CD8-positive, alpha-beta memory T cell (primary cell): ENCODE measurements around the gene ITCH. TPM values are rescaled to one million over a fixed set of nuclear protein-coding genes. Genes with fewer than 3 reads are reported as not detected.
A peak's percentile ranks its signal among the peaks of the same experiment; 100 is the strongest.

Source experiments
- CTCF ChIA-PET: fragments of 350-600 bp; sonication (Branson Sonifier 250); formaldehyde crosslinking; loops from one replicate; lab custom pipeline; 2021; ENCODE audit warnings: antibody characterized with exemption; lab: Charles Lee
- POLR2A ChIA-PET: fragments of 350-600 bp; sonication (Branson Sonifier 250); formaldehyde crosslinking; loops from one replicate; lab custom pipeline; 2021; ENCODE audit warnings: antibody characterized with exemption; lab: Charles Lee
- DNase-seq, 5 donors: peaks; one replicate each; pipeline versions ENCODE4 v3.0.0 to v3.0.0-alpha.2; 2020 to 2022; ENCODE audit warnings: mixed read lengths in 1 of 5
- H3K27ac ChIP-seq: one replicate; pipeline ENCODE4 v1.7.0; 2013; ENCODE audit warnings: low read depth, mild to moderate bottlenecking, low read length, moderate library complexity
- H3K27me3 ChIP-seq: 2 replicates; pipeline ENCODE4 v1.7.0; 2013; ENCODE audit warnings: low read length, mild to moderate bottlenecking; ENCODE audit not compliant: insufficient read depth, poor library complexity, severe bottlenecking
- H3K36me3 ChIP-seq: 2 replicates; pipeline ENCODE4 v1.7.0; 2013; ENCODE audit warnings: mild to moderate bottlenecking, low read length, moderate library complexity; ENCODE audit not compliant: insufficient read depth
- H3K4me1 ChIP-seq: 2 replicates; pipeline ENCODE4 v1.7.0; 2013; ENCODE audit warnings: mild to moderate bottlenecking, low read length, moderate library complexity; ENCODE audit not compliant: insufficient read depth
- H3K4me3 ChIP-seq: 2 replicates; pipeline ENCODE4 v1.7.0; 2013; ENCODE audit warnings: mild to moderate bottlenecking, low read length
- H3K9me3 ChIP-seq: 2 replicates; pipeline ENCODE4 v1.7.0; 2013; ENCODE audit warnings: mild to moderate bottlenecking, low read length
- H3K27ac Mint-ChIP-seq, 8 donors: one replicate each; pipeline ENCODE4 v1.8.0; 2020 to 2021; ENCODE audit warnings: mixed read lengths in 8 of 8, mild to moderate bottlenecking in 6 of 8, inconsistent platforms in 3 of 8, moderate library complexity in 3 of 8
- H3K27me3 Mint-ChIP-seq, 2 donors: one replicate each; pipeline ENCODE4 v1.8.0; 2020 to 2021; ENCODE audit warnings: mixed read lengths in 2 of 2, mild to moderate bottlenecking in 1 of 2, moderate library complexity in 1 of 2
- H3K36me3 Mint-ChIP-seq, 3 donors: one replicate each; pipeline ENCODE4 v1.8.0; 2020 to 2021; ENCODE audit warnings: mixed read lengths in 3 of 3, inconsistent platforms in 1 of 3, mild to moderate bottlenecking in 1 of 3
- H3K4me1 Mint-ChIP-seq, 3 donors: one replicate each; pipeline ENCODE4 v1.8.0; 2020 to 2021; ENCODE audit warnings: mixed read lengths in 3 of 3, inconsistent platforms in 1 of 3, mild to moderate bottlenecking in 1 of 3
- H3K4me3 Mint-ChIP-seq, 7 donors: one replicate each; pipeline ENCODE4 v1.8.0; 2020 to 2021; ENCODE audit warnings: mixed read lengths in 7 of 7, mild to moderate bottlenecking in 6 of 7, moderate library complexity in 4 of 7, inconsistent platforms in 2 of 7
- H3K9me3 Mint-ChIP-seq, 5 donors: one replicate each; pipeline ENCODE4 v1.8.0; 2020 to 2022; ENCODE audit warnings: mixed read lengths in 5 of 5, mild to moderate bottlenecking in 3 of 5, moderate library complexity in 2 of 5, inconsistent platforms in 1 of 5
- polyA plus RNA-seq: library from polyadenylated mRNA; unstranded; fragments of 300-500 nt; fragmentation: Illumina TruSeq; gene quantifications from one replicate; pipeline ENCODE4 v1.2.3, GENCODE V29; 2021
- total RNA-seq, 2 experiments: library from RNA; stranded (reverse); gene quantifications; one replicate each; pipeline ENCODE4 v1.2.3, GENCODE V29; 2021

The ITCH gene
- total and polyA plus RNA-seq, 3 experiments from 2014 or later: 38.0 to 51.7 (median 45.6) TPM

DNA sequence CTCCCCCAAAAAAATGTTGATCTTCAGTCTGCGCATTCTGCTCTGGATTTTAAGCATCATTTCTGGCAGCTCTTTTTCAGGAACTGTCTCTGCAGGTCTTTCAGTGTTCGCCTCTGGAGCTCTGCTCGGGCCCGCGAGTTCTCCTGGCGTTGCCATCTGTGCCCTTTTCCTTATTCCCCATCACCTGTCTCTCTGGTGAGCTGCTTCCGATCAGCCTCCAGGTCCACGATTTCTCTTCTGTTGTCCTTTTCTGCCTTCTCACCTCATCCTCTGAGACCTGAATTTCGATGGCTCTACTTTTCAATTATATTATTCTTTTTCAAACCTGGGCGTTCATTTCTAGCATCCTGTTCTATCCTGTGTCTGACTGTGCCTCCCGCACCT, 194.9 kb downstream of the ITCH start:
- no peaks in the 10 kb centered on the region for H3K36me3 Mint-ChIP-seq
- H3K4me1 Mint-ChIP-seq: peaks cover 14 to 24% (median 15%) of the 10 kb centered on the region in 3 donors
- peak overlapping the region; percentile 92 to 99 (median 96) for H3K27ac Mint-ChIP-seq
- Histone ChIP-seq H3K27me3 (no peaks in the 10 kb centered on the region), H3K4me1 (peaks cover 5% of the 10 kb centered on the region), H3K4me3 (peak overlapping the region; percentile 78), H3K27ac (peak overlapping the region; percentile 95), H3K36me3 (no peaks in the 10 kb centered on the region), H3K9me3 (no peaks in the 10 kb centered on the region)
- ChIA-PET POLR2A (interaction anchor here (1.1 to 1.5 kb wide), 2 partner anchors 42 to 195 kb away, joined by 3 to 8 read pairs; partner anchors contain the start of genes DYNLRB1 and ITCH), CTCF (interaction anchor here (0.8 to 1.5 kb wide), 2 partner anchors 150 to 245 kb away, joined by 5 read pairs; no protein-coding TSS in a partner anchor)
- no peaks in the 10 kb centered on the region for H3K9me3 Mint-ChIP-seq
- H3K4me3 Mint-ChIP-seq: peak overlapping the region; percentile 80 to 93 (median 89)
- peaks cover 0 to 5% of the 10 kb centered on the region in 2 donors for H3K27me3 Mint-ChIP-seq
- DNase-seq: no peak

DNA sequence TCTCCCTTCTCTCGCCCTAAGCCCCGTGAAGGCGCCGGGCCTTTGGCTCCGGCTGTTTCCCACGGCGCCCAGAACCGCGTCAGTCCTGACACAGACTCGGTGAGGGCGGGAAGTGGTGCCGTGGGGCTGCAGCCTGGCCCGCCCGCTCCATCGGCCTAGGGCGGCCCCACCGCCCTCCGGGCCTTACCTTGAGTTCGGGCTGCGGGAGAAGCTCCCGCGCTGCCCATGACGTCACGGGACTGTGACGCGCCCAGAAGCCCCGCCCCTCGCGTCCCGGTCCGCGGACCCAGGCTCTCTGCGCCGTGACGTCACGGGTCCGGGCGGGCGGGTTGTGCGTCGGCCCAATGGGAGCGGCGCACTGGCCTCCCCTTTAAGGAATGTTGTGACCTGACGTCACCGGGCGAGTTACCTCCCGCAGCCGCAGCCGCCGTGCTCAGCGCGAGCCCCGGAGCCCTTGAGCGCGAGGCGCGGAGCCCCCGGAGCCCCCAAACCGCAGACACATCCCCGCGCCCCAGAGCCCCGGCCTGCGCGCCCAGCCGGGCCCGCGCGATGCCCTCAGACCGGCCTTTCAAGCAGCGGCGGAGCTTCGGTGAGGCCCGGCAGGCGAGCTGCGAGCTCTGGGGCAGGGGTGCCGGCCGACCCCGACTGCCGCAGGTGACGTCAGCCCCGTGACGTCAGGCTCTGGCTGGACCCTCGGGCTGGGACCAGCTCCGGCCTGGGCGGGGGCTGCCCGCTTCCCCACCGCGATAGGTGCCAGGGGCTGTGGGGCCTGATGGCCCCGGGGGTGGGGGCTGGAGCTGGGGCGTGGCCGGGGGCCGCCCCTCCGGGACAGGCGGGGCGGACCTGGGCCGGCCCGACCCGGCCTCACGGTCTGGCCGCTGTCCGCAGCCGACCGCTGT, 195.5 kb downstream of the ITCH start, which contains the start of gene MAP1LC3A:
TSS of gene MAP1LC3A (plus strand) at position 399 of the 899 bp plus-strand sequence. CDS start at position 550, 151 bp downstream.
- H3K4me3 Mint-ChIP-seq: peak within 1 kb of the TSS; percentile 80 to 93 (median 89)

DNA sequence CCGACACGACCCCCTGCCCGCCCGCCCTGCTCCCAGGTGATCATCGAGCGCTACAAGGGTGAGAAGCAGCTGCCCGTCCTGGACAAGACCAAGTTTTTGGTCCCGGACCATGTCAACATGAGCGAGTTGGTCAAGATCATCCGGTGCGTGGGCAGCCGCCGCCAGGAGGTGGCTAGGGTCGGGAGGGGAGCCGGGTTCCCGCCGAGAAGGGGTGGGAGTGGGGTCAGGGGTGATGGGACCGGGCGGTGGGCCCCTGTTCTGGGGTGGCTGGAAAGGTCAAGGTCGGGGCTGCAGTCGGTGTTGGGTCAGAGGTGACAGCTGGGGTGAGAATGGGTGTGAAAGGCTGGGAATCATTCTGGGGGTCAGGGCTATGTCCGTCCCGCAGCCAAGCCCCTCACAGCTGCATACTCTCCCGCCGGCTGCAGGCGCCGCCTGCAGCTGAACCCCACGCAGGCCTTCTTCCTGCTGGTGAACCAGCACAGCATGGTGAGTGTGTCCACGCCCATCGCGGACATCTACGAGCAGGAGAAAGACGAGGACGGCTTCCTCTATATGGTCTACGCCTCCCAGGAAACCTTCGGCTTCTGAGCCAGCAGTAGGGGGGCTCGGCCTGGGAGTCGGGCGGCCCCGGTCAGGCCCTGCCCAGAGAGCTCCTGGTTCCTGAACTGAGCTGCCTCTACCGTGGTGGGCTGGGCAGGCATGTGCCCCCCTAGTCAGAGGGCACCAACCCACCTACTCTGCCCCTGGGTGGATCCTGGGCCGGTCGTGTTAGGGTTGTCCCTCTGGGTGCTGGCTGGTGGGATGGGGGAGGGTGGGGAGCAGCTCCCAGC, 196.5 kb downstream of the ITCH start:
- peaks cover 14 to 24% (median 15%) of the 10 kb centered on the region in 3 donors for H3K4me1 Mint-ChIP-seq
- Histone ChIP-seq H3K4me3 (no peak overlapping the region), H3K36me3 (no peaks in the 10 kb centered on the region), H3K27ac (no peak overlapping the region), H3K27me3 (no peaks in the 10 kb centered on the region), H3K9me3 (no peaks in the 10 kb centered on the region), H3K4me1 (peaks cover 5% of the 10 kb centered on the region)
- peaks cover 0 to 3% (median 2%) of the 10 kb centered on the region in 3 donors for H3K36me3 Mint-ChIP-seq
- POLR2A ChIA-PET: interaction anchor here (1.2 kb wide), 1 partner anchor 118 kb away, joined by 5 read pairs; the partner anchor contains the start of gene PIGU
- H3K9me3 Mint-ChIP-seq: no peaks in the 10 kb centered on the region
- CTCF ChIA-PET: interaction anchor here (1.0 kb wide), 1 partner anchor 20 kb away, joined by 3 read pairs; no protein-coding TSS in a partner anchor
- peak overlapping the region; percentile 73 to 88 (median 78) for H3K4me3 Mint-ChIP-seq
- peak in 4 of 5 donors; percentile 15 to 56 (median 24) for DNase-seq
- peak overlapping the region; percentile 77 to 95 (median 94) for H3K27ac Mint-ChIP-seq
- peaks cover 0 to 5% of the 10 kb centered on the region in 2 donors for H3K27me3 Mint-ChIP-seq

More for the DNA sequence above, 195.5 kb downstream of the ITCH start, which contains the start of gene MAP1LC3A:
- no peaks in the 10 kb centered on the region for H3K27me3 ChIP-seq
- no peaks in the 10 kb centered on the region for H3K9me3 ChIP-seq
- peak within 1 kb of the TSS; percentile 95 for H3K27ac ChIP-seq
- no peaks in the 10 kb centered on the region for H3K36me3 ChIP-seq
- peaks cover 5% of the 10 kb centered on the region for H3K4me1 ChIP-seq
- no peaks in the 10 kb centered on the region for H3K36me3 Mint-ChIP-seq
- DNase-seq: peak; percentile 92 to 99 (median 96)
- ChIA-PET POLR2A (interaction anchor here (1.1 to 1.5 kb wide), 3 partner anchors 42 to 195 kb away, joined by 3 to 8 read pairs (median 5); partner anchors contain the start of genes DYNLRB1, ITCH and PIGU), CTCF (interaction anchor here (0.8 to 1.5 kb wide), 2 partner anchors 149 to 246 kb away, joined by 5 read pairs; no protein-coding TSS in a partner anchor)
- peak within 1 kb of the TSS; percentile 93 to 99 (median 96) for H3K27ac Mint-ChIP-seq
- H3K9me3 Mint-ChIP-seq: no peaks in the 10 kb centered on the region
- H3K4me1 Mint-ChIP-seq: peaks cover 14 to 24% (median 15%) of the 10 kb centered on the region in 3 donors
- peak within 1 kb of the TSS; percentile 78 for H3K4me3 ChIP-seq
- peaks cover 0 to 5% of the 10 kb centered on the region in 2 donors for H3K27me3 Mint-ChIP-seq

DNA sequence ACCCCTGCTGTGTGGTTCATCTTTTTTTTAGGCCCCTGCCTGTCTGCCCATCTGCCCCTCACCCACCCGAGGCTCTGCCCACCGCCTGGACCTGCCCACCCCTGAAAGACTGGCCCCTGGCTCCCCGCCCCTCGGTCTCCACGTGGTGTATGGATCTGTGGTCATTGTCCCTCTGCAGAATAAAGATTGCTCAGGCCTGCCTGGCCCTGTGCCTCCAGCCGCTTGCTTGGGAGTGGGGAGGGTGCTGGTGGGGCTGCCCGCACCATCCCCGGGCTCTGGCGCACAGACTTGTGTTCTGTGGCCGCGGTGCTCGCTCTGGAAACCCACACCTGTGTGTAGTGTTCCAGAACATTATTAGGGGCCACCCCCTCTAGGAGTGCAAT, 197.1 kb downstream of the ITCH start:
- H3K27me3 ChIP-seq: no peaks in the 10 kb centered on the region
- H3K27ac Mint-ChIP-seq: peak overlapping the region; percentile 77 to 95 (median 94)
- peak overlapping the region; percentile 32 to 89 (median 69) for H3K4me3 Mint-ChIP-seq
- peaks cover 14 to 24% (median 15%) of the 10 kb centered on the region in 3 donors for H3K4me1 Mint-ChIP-seq
- no peak for DNase-seq
- H3K36me3 ChIP-seq: no peaks in the 10 kb centered on the region
- no peaks in the 10 kb centered on the region for H3K9me3 ChIP-seq
- H3K27ac ChIP-seq: no peak overlapping the region
- peaks cover 5% of the 10 kb centered on the region for H3K4me1 ChIP-seq
- ChIA-PET CTCF (interaction anchor here (1.0 kb wide), 1 partner anchor 19 kb away, joined by 3 read pairs; no protein-coding TSS in a partner anchor), POLR2A (no interaction called here)
- peaks cover 0 to 3% of the 10 kb centered on the region in 2 donors for H3K27me3 Mint-ChIP-seq
- no peak overlapping the region for H3K4me3 ChIP-seq
- peaks cover 0 to 4% (median 2%) of the 10 kb centered on the region in 3 donors for H3K36me3 Mint-ChIP-seq
- no peaks in the 10 kb centered on the region for H3K9me3 Mint-ChIP-seq

DNA sequence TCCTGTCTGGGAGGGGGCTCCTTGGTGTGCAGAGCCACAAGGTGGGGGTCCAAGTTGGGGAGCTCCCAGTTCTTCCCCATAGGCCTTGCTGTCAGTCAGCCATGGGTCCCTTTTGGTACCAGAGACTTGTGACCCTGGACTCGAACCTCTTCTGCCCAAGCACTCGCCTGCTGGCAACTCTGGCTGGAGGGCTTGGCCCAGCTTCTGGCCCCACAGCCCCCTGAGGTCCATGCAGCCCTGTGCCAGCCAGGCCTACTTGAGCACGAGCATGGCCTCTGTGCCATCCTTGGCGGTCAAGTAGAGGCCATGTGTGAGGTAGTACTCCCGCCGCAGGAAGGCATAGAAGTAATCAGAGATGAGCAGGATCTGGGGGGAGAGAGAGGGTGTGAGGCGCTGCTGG, 197.5 kb downstream of the ITCH start:
- Mint-ChIP-seq H3K27ac (peak overlapping the region; percentile 77 to 95 (median 90)), H3K27me3 (peaks cover 0 to 3% of the 10 kb centered on the region in 2 donors), H3K4me1 (peaks cover 14 to 24% (median 15%) of the 10 kb centered on the region in 3 donors), H3K4me3 (peak overlapping the region in 3 of 7 donors; percentile 64 to 77 (median 76)), H3K36me3 (peaks cover 0 to 4% (median 2%) of the 10 kb centered on the region in 3 donors), H3K9me3 (no peaks in the 10 kb centered on the region)
- no peak overlapping the region for H3K27ac ChIP-seq
- H3K4me1 ChIP-seq: peaks cover 5% of the 10 kb centered on the region
- POLR2A ChIA-PET: no interaction called here
- no peaks in the 10 kb centered on the region for H3K36me3 ChIP-seq
- no peak overlapping the region for H3K4me3 ChIP-seq
- no peak for DNase-seq
- H3K9me3 ChIP-seq: no peaks in the 10 kb centered on the region
- H3K27me3 ChIP-seq: no peaks in the 10 kb centered on the region
- CTCF ChIA-PET: interaction anchor here (1.0 kb wide), 1 partner anchor 19 kb away, joined by 3 read pairs; no protein-coding TSS in a partner anchor

Other genes with a start within 250 kb of the ITCH start
- not detected for gene ASIP, start 121.8 kb upstream of the ITCH start, total RNA-seq
- not detected for gene ASIP, start 121.8 kb upstream of the ITCH start, polyA plus RNA-seq
- gene AHCY, start 59.9 kb upstream of the ITCH start, total RNA-seq: 100 to 1,000 TPM; 169 to 175 TPM
- gene AHCY, start 59.9 kb upstream of the ITCH start, polyA plus RNA-seq: 21.4 TPM
- 10 to 100 TPM; 81.1 to 81.2 TPM for gene DYNLRB1, start 153.1 kb downstream of the ITCH start, total RNA-seq
- 315 TPM for gene DYNLRB1, start 153.1 kb downstream of the ITCH start, polyA plus RNA-seq
- 1 to 10 TPM; 1.5 to 1.7 TPM for gene MAP1LC3A, start 195.4 kb downstream of the ITCH start, total RNA-seq
- gene MAP1LC3A, start 195.4 kb downstream of the ITCH start, polyA plus RNA-seq: 8.5 TPM